Measurements from ENCODE around the gene FANCI.

DNA sequence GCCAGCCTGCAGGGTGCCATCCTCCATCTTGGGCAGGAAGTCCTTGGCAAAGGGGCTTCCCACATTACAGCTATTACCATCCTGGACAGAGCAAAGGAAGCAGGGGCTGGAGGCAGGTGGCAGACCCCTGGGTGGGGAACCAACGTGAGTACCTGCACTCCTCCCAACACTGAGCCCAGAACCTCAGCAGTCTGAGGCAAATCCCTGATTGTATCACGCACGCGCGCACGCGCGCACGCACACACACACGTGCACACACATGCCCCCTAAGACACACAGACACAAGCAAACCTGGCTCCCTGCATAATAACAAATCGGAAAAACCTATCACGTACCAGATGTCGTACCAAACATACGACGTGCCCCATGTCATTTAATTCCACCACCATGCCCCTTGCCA is 79.0 kb downstream of the FANCI start:
- no peak for TF ChIP-seq POLR2A (IDR thresholded peaks at IDR 0.05)
- TF ChIP-seq, protein P1, sequence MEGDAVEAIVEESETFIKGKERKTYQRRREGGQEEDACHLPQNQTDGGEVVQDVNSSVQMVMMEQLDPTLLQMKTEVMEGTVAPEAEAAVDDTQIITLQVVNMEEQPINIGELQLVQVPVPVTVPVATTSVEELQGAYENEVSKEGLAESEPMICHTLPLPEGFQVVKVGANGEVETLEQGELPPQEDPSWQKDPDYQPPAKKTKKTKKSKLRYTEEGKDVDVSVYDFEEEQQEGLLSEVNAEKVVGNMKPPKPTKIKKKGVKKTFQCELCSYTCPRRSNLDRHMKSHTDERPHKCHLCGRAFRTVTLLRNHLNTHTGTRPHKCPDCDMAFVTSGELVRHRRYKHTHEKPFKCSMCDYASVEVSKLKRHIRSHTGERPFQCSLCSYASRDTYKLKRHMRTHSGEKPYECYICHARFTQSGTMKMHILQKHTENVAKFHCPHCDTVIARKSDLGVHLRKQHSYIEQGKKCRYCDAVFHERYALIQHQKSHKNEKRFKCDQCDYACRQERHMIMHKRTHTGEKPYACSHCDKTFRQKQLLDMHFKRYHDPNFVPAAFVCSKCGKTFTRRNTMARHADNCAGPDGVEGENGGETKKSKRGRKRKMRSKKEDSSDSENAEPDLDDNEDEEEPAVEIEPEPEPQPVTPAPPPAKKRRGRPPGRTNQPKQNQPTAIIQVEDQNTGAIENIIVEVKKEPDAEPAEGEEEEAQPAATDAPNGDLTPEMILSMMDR (IDR thresholded peaks at IDR 0.05): no peak
